CD4-positive, alpha-beta T cell (primary cell): ENCODE data around the gene BEGAIN. TPM values are rescaled to one million over a fixed set of nuclear protein-coding genes. Genes with fewer than 3 reads are reported as not detected.
A peak's percentile ranks its signal among the peaks of the same experiment; 100 is the strongest.

Experiments
- ATAC-seq: fragments of 200-7000 bp; cut with Tn5 transposase; one replicate; pipeline ENCODE4 v1.10.0; 2022; ENCODE audit warnings: mild to moderate bottlenecking; ENCODE audit not compliant: poor library complexity
- CTCF ChIA-PET: fragments of 350-600 bp; sonication (Branson Sonifier 250); formaldehyde crosslinking; loops from one replicate; lab custom pipeline; 2021; ENCODE audit warnings: antibody characterized with exemption, inconsistent platforms; lab: Charles Lee
- POLR2A ChIA-PET: fragments of 350-600 bp; sonication (Branson Sonifier 250); formaldehyde crosslinking; loops from one replicate; lab custom pipeline; 2021; ENCODE audit warnings: antibody characterized with exemption, inconsistent platforms; lab: Charles Lee
- DNase-seq, 14 experiments: peaks; one replicate each; pipeline ENCODE4 v3.0.0-alpha.2; 2013 to 2020; ENCODE audit warnings: mixed read lengths in 2 of 14
- H3K27ac ChIP-seq, 2 donors: one replicate each; pipeline versions ENCODE4 v1.5.1 to v1.7.0; 2013; ENCODE audit warnings: low read length in 2 of 2, low read depth in 1 of 2, mild to moderate bottlenecking in 1 of 2
- H3K27me3 ChIP-seq, 2 experiments: 1 replicate in 1 of 2; 2 replicates in 1 of 2; pipeline versions ENCODE4 v1.6.1 to v1.7.0; 2013; ENCODE audit warnings: low read length in 2 of 2, control low read depth in 1 of 2, mild to moderate bottlenecking in 1 of 2, moderate library complexity in 1 of 2; ENCODE audit not compliant: insufficient read depth in 2 of 2, control insufficient read depth in 1 of 2
- H3K36me3 ChIP-seq: one replicate; pipeline ENCODE4 v1.6.1; 2013; ENCODE audit warnings: low read length, control low read depth; ENCODE audit not compliant: insufficient read depth
- H3K4me1 ChIP-seq: one replicate; pipeline ENCODE4 v1.6.1; 2013; ENCODE audit warnings: low read length, control low read depth; ENCODE audit not compliant: insufficient read depth
- H3K4me3 ChIP-seq: one replicate; pipeline ENCODE4 v1.5.1; 2013; ENCODE audit warnings: mild to moderate bottlenecking, low read length, moderate library complexity
- H3K9me3 ChIP-seq, 2 experiments: 1 replicate in 1 of 2; 2 replicates in 1 of 2; pipeline versions ENCODE4 v1.6.1 to v1.7.0; 2013; ENCODE audit warnings: low read length in 2 of 2, mild to moderate bottlenecking in 2 of 2, control low read depth in 1 of 2, moderate library complexity in 1 of 2; ENCODE audit not compliant: control insufficient read depth in 1 of 2, insufficient read depth in 1 of 2
- H3K27ac Mint-ChIP-seq: one replicate; pipeline ENCODE4 v1.8.0; 2020; ENCODE audit warnings: mixed read lengths
- H3K27me3 Mint-ChIP-seq: one replicate; pipeline ENCODE4 v1.8.0; 2021; ENCODE audit warnings: mixed read lengths
- H3K36me3 Mint-ChIP-seq: one replicate; pipeline ENCODE4 v1.8.0; 2021; ENCODE audit warnings: low read depth, mixed read lengths
- H3K4me1 Mint-ChIP-seq: one replicate; pipeline ENCODE4 v1.8.0; 2021; ENCODE audit warnings: low read depth, mixed read lengths
- H3K4me3 Mint-ChIP-seq: one replicate; pipeline ENCODE4 v1.8.0; 2020; ENCODE audit warnings: mild to moderate bottlenecking, mixed read lengths
- H3K9me3 Mint-ChIP-seq: one replicate; pipeline ENCODE4 v1.8.0; 2020; ENCODE audit warnings: mixed read lengths
- CTCF ChIP-seq: fragments of 200-600 bp; IDR thresholded peaks from one replicate; pipeline ENCODE4 v1.8.0; 2022; ENCODE audit warnings: antibody characterized with exemption, mild to moderate bottlenecking
- intact Hi-C, 2 experiments: fragments of 100-400 bp; cut with DNase I in 1 of 2; cut with micrococcal nuclease in 1 of 2; formaldehyde crosslinking; loops; one replicate each; pipeline versions ENCODE4 v1.15.1 to v1.9.0; 2023 to 2025; cut with DNase I, micrococcal nuclease
- total RNA-seq, 174 experiments: library from RNA in 2 of 174; stranded (reverse) in 2 of 174; gene quantifications; one replicate each; pipeline ENCODE4 v1.2.3 and lab custom pipeline; 2021 to 2026

BEGAIN gene
- total RNA-seq, 2 experiments from 2014 or later, result 1.5 to 2.0 TPM

GRCh38 chr14:100585448-100586152 is 1.6 kb downstream of the BEGAIN start:
- Mint-ChIP-seq H3K36me3 (no peaks in the 10 kb centered on the region), H3K9me3 (no peaks in the 10 kb centered on the region), H3K27ac (no peak overlapping the region), H3K4me1 (no peaks in the 10 kb centered on the region), H3K27me3 (peaks cover 23% of the 10 kb centered on the region), H3K4me3 (peak overlapping the region; percentile 78)
- DNase-seq (no peak), ATAC-seq (no peak)
- no peaks in the 10 kb centered on the region for H3K36me3 ChIP-seq
- no peak overlapping the region for H3K4me3 ChIP-seq
- no peak for TF ChIP-seq CTCF
- intact Hi-C loops, result no loop called here
- no peak overlapping the region for H3K27ac ChIP-seq
- peaks cover 0 to 6% of the 10 kb centered on the region in 2 experiments for H3K9me3 ChIP-seq
- H3K27me3 ChIP-seq, result peaks cover 11 to 17% of the 10 kb centered on the region in 2 experiments
- CTCF ChIA-PET, result no interaction called here
- POLR2A ChIA-PET, result no interaction called here
- peaks cover 16% of the 10 kb centered on the region for H3K4me1 ChIP-seq

- POLR2A ChIA-PET, result no interaction called here
- Histone ChIP-seq H3K36me3 (no peaks in the 10 kb centered on the region), H3K27me3 (peaks cover 11 to 14% of the 10 kb centered on the region in 2 experiments), H3K4me1 (peaks cover 16% of the 10 kb centered on the region), H3K27ac (no peak overlapping the region), H3K9me3 (peaks cover 0 to 6% of the 10 kb centered on the region in 2 experiments), H3K4me3 (no peak overlapping the region)
- intact Hi-C loops, result no loop called here
- DNase-seq (no peak), ATAC-seq (no peak)
- no peaks in the 10 kb centered on the region for H3K9me3 Mint-ChIP-seq
- H3K4me1 Mint-ChIP-seq, result no peaks in the 10 kb centered on the region
- CTCF ChIA-PET, result no interaction called here
- no peak overlapping the region for H3K27ac Mint-ChIP-seq
- no peak for TF ChIP-seq CTCF
- H3K4me3 Mint-ChIP-seq, result peak overlapping the region; percentile 38
- no peaks in the 10 kb centered on the region for H3K36me3 Mint-ChIP-seq
- H3K27me3 Mint-ChIP-seq, result peaks cover 12% of the 10 kb centered on the region
Observed at GRCh38 chr14:100584056-100585031, 2.9 kb downstream of the BEGAIN start.

- no peak for TF ChIP-seq CTCF
- CTCF ChIA-PET, result no interaction called here
- no peaks in the 10 kb centered on the region for H3K36me3 Mint-ChIP-seq
- DNase-seq (no peak), ATAC-seq (no peak)
- intact Hi-C loops, result no loop called here
- H3K9me3 Mint-ChIP-seq, result no peaks in the 10 kb centered on the region
- H3K36me3 ChIP-seq, result no peaks in the 10 kb centered on the region
- no peak overlapping the region for H3K27ac Mint-ChIP-seq
- H3K4me3 Mint-ChIP-seq, result no peak overlapping the region
- no peak overlapping the region for H3K4me3 ChIP-seq
- peaks cover 16% of the 10 kb centered on the region for H3K4me1 ChIP-seq
- peaks cover 7% of the 10 kb centered on the region for H3K27me3 Mint-ChIP-seq
- no peaks in the 10 kb centered on the region for H3K4me1 Mint-ChIP-seq
- peaks cover 7% of the 10 kb centered on the region in 2 experiments for H3K27me3 ChIP-seq
- POLR2A ChIA-PET, result no interaction called here
- H3K27ac ChIP-seq, result no peak overlapping the region
- peaks cover 0 to 6% of the 10 kb centered on the region in 2 experiments for H3K9me3 ChIP-seq
Observed at GRCh38 chr14:100583245-100583644, 4.0 kb downstream of the BEGAIN start.
